SK-N-SH treated with all-trans-retinoic acid at 6 μM for 48 hours (cell line): Measurements from ENCODE around the gene SMAP1.

Experiments
- BACH2 ChIP-seq: fragments of 250-450 bp; sonication (Bioruptor Pico); IDR thresholded peaks from 2 replicates; pipeline ENCODE4 v1.9.0; 2021; ENCODE audit warnings: mild to moderate bottlenecking, borderline replicate concordance
- ESRRG ChIP-seq: fragments of 250-450 bp; sonication (Bioruptor Pico); IDR thresholded peaks from 2 replicates; pipeline ENCODE4 v1.6.1; 2021; ENCODE audit warnings: mild to moderate bottlenecking
- RARB ChIP-seq: fragments of 250-450 bp; sonication (Bioruptor Pico); IDR thresholded peaks from 2 replicates; pipeline ENCODE4 v1.8.0; 2021; ENCODE audit warnings: mild to moderate bottlenecking, moderate library complexity
- SNAI2 ChIP-seq: fragments of 250-450 bp; sonication (Bioruptor Pico); IDR thresholded peaks from 2 replicates; pipeline ENCODE4 v1.5.0; 2020; ENCODE audit warnings: mild to moderate bottlenecking, moderate library complexity
- TCF4 ChIP-seq: fragments of 250-450 bp; sonication (Bioruptor Pico); IDR thresholded peaks from 2 replicates; pipeline ENCODE4 v1.8.0; 2021; ENCODE audit warnings: mild to moderate bottlenecking, moderate library complexity, borderline replicate concordance
- ZFP30 ChIP-seq: fragments of 450-650 bp; formaldehyde crosslinking; IDR thresholded peaks from 2 replicates; pipeline ENCODE4 v1.5.0; 2022; ENCODE audit warnings: mild to moderate bottlenecking, moderate library complexity
- ZNF8 ChIP-seq: fragments of 450-650 bp; formaldehyde crosslinking; IDR thresholded peaks from 2 replicates; pipeline ENCODE4 v1.5.0; 2020; ENCODE audit warnings: mild to moderate bottlenecking, moderate library complexity
- TF ChIP-seq, protein P1 (sequence below): fragments of 250-450 bp; sonication (Bioruptor Pico); IDR thresholded peaks from 2 replicates; pipeline ENCODE4 v1.5.1; 2021; ENCODE audit warnings: mild to moderate bottlenecking, moderate library complexity
- TF ChIP-seq, protein P2 (sequence below): fragments of 250-450 bp; sonication (Bioruptor Pico); IDR thresholded peaks from 2 replicates; pipeline ENCODE4 v1.8.0; 2020; ENCODE audit warnings: mild to moderate bottlenecking, moderate library complexity, borderline replicate concordance
- TF ChIP-seq, protein P3 (sequence below): fragments of 250-450 bp; sonication (Bioruptor Pico); IDR thresholded peaks from 2 replicates; pipeline ENCODE4 v1.5.1; 2020; ENCODE audit warnings: low read depth, mild to moderate bottlenecking, moderate library complexity

DNA sequence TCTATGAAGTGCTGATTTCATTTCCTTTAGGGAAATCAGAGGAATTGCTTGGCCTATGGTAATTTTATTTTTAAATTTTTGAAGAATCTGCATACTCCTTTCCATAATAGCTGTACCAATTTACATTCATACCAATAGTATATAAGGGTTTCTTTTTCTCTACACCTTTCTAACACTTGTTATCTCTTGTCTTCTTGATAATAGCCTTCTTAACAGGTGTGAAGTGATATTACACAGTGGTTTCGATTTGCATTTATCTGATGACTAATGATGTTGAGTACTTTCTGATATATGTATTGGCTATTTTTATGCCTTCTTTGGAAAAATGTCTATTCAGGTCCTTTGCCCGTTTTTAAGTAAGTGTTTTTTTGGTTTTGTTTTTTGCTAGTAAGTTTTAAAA, 40.8 kb downstream of the SMAP1 start:
- TF ChIP-seq ZFP30 (CRISPR knock-in tag) (no peak), SNAI2 (no peak), RARB (CRISPR knock-in tag) (no peak), TCF4 (CRISPR knock-in tag) (no peak), BACH2 (CRISPR knock-in tag) (no peak), ZNF8 (no peak), ESRRG (CRISPR knock-in tag) (no peak)
- TF ChIP-seq, protein P1, sequence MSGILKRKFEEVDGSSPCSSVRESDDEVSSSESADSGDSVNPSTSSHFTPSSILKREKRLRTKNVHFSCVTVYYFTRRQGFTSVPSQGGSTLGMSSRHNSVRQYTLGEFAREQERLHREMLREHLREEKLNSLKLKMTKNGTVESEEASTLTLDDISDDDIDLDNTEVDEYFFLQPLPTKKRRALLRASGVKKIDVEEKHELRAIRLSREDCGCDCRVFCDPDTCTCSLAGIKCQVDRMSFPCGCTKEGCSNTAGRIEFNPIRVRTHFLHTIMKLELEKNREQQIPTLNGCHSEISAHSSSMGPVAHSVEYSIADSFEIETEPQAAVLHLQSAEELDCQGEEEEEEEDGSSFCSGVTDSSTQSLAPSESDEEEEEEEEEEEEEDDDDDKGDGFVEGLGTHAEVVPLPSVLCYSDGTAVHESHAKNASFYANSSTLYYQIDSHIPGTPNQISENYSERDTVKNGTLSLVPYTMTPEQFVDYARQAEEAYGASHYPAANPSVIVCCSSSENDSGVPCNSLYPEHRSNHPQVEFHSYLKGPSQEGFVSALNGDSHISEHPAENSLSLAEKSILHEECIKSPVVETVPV, result no peak
- TF ChIP-seq, protein P2, sequence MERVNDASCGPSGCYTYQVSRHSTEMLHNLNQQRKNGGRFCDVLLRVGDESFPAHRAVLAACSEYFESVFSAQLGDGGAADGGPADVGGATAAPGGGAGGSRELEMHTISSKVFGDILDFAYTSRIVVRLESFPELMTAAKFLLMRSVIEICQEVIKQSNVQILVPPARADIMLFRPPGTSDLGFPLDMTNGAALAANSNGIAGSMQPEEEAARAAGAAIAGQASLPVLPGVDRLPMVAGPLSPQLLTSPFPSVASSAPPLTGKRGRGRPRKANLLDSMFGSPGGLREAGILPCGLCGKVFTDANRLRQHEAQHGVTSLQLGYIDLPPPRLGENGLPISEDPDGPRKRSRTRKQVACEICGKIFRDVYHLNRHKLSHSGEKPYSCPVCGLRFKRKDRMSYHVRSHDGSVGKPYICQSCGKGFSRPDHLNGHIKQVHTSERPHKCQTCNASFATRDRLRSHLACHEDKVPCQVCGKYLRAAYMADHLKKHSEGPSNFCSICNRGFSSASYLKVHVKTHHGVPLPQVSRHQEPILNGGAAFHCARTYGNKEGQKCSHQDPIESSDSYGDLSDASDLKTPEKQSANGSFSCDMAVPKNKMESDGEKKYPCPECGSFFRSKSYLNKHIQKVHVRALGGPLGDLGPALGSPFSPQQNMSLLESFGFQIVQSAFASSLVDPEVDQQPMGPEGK (CRISPR knock-in tag), result no peak
- TF ChIP-seq, protein P3, sequence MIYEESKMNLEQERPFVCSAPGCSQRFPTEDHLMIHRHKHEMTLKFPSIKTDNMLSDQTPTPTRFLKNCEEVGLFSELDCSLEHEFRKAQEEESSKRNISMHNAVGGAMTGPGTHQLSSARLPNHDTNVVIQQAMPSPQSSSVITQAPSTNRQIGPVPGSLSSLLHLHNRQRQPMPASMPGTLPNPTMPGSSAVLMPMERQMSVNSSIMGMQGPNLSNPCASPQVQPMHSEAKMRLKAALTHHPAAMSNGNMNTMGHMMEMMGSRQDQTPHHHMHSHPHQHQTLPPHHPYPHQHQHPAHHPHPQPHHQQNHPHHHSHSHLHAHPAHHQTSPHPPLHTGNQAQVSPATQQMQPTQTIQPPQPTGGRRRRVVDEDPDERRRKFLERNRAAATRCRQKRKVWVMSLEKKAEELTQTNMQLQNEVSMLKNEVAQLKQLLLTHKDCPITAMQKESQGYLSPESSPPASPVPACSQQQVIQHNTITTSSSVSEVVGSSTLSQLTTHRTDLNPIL, result no peak
